ENCODE measurements around the gene APOC3.

DNA sequence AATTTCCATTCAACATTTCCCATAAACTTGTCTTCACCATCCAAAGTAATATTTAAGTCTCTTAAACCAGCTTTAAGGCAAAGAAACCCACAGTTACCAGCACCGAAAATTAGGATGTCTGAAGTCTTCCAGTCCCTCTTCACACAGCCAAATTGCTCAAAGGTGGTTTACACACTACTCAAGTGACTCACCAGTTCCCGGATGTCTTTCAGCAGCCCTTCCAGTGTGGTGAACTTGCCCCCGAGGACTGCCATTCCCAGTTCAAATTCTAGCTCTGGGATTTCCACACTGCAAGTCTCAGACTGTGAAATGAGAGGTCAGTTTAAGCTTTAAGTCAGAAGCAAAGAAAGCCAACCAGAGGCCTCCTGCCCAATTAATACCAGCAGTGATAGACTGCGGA, 47.0 kb upstream of the APOC3 start:
- TF ChIP-seq, protein P1, sequence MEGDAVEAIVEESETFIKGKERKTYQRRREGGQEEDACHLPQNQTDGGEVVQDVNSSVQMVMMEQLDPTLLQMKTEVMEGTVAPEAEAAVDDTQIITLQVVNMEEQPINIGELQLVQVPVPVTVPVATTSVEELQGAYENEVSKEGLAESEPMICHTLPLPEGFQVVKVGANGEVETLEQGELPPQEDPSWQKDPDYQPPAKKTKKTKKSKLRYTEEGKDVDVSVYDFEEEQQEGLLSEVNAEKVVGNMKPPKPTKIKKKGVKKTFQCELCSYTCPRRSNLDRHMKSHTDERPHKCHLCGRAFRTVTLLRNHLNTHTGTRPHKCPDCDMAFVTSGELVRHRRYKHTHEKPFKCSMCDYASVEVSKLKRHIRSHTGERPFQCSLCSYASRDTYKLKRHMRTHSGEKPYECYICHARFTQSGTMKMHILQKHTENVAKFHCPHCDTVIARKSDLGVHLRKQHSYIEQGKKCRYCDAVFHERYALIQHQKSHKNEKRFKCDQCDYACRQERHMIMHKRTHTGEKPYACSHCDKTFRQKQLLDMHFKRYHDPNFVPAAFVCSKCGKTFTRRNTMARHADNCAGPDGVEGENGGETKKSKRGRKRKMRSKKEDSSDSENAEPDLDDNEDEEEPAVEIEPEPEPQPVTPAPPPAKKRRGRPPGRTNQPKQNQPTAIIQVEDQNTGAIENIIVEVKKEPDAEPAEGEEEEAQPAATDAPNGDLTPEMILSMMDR (conservative IDR thresholded peaks at IDR 0.05; ENCODE audit: low read depth in 2 of 2), result no peak
- TF ChIP-seq POLR2AphosphoS5 (IDR thresholded peaks at IDR 0.05; ENCODE audit: low read depth) (no peak), EZH2 (IDR thresholded peaks at IDR 0.05; ENCODE audit: low read depth, unreplicated experiment) (no peak), EZH2phosphoT487 (IDR thresholded peaks at IDR 0.05; ENCODE audit: unreplicated experiment) (no peak), ZNF114 (CRISPR knock-in tag; IDR thresholded peaks at IDR 0.05) (no peak), STAT1 (IDR thresholded peaks at IDR 0.05; ENCODE audit: unreplicated experiment) (no peak), JUNB (IDR thresholded peaks at IDR 0.05; ENCODE audit: unreplicated experiment) (no peak), CREB1 (CRISPR knock-in tag; IDR thresholded peaks at IDR 0.05; ENCODE audit: low read depth) (no peak), ZNF331 (CRISPR knock-in tag; IDR thresholded peaks at IDR 0.05; ENCODE audit: low read depth) (no peak)
- TF ChIP-seq, protein P2, sequence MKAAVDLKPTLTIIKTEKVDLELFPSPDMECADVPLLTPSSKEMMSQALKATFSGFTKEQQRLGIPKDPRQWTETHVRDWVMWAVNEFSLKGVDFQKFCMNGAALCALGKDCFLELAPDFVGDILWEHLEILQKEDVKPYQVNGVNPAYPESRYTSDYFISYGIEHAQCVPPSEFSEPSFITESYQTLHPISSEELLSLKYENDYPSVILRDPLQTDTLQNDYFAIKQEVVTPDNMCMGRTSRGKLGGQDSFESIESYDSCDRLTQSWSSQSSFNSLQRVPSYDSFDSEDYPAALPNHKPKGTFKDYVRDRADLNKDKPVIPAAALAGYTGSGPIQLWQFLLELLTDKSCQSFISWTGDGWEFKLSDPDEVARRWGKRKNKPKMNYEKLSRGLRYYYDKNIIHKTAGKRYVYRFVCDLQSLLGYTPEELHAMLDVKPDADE (IDR thresholded peaks at IDR 0.05), result no peak
- TF ChIP-seq, protein P3, sequence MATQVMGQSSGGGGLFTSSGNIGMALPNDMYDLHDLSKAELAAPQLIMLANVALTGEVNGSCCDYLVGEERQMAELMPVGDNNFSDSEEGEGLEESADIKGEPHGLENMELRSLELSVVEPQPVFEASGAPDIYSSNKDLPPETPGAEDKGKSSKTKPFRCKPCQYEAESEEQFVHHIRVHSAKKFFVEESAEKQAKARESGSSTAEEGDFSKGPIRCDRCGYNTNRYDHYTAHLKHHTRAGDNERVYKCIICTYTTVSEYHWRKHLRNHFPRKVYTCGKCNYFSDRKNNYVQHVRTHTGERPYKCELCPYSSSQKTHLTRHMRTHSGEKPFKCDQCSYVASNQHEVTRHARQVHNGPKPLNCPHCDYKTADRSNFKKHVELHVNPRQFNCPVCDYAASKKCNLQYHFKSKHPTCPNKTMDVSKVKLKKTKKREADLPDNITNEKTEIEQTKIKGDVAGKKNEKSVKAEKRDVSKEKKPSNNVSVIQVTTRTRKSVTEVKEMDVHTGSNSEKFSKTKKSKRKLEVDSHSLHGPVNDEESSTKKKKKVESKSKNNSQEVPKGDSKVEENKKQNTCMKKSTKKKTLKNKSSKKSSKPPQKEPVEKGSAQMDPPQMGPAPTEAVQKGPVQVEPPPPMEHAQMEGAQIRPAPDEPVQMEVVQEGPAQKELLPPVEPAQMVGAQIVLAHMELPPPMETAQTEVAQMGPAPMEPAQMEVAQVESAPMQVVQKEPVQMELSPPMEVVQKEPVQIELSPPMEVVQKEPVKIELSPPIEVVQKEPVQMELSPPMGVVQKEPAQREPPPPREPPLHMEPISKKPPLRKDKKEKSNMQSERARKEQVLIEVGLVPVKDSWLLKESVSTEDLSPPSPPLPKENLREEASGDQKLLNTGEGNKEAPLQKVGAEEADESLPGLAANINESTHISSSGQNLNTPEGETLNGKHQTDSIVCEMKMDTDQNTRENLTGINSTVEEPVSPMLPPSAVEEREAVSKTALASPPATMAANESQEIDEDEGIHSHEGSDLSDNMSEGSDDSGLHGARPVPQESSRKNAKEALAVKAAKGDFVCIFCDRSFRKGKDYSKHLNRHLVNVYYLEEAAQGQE (IDR thresholded peaks at IDR 0.05; ENCODE audit: unreplicated experiment), result no peak
- TF ChIP-seq, protein P4, sequence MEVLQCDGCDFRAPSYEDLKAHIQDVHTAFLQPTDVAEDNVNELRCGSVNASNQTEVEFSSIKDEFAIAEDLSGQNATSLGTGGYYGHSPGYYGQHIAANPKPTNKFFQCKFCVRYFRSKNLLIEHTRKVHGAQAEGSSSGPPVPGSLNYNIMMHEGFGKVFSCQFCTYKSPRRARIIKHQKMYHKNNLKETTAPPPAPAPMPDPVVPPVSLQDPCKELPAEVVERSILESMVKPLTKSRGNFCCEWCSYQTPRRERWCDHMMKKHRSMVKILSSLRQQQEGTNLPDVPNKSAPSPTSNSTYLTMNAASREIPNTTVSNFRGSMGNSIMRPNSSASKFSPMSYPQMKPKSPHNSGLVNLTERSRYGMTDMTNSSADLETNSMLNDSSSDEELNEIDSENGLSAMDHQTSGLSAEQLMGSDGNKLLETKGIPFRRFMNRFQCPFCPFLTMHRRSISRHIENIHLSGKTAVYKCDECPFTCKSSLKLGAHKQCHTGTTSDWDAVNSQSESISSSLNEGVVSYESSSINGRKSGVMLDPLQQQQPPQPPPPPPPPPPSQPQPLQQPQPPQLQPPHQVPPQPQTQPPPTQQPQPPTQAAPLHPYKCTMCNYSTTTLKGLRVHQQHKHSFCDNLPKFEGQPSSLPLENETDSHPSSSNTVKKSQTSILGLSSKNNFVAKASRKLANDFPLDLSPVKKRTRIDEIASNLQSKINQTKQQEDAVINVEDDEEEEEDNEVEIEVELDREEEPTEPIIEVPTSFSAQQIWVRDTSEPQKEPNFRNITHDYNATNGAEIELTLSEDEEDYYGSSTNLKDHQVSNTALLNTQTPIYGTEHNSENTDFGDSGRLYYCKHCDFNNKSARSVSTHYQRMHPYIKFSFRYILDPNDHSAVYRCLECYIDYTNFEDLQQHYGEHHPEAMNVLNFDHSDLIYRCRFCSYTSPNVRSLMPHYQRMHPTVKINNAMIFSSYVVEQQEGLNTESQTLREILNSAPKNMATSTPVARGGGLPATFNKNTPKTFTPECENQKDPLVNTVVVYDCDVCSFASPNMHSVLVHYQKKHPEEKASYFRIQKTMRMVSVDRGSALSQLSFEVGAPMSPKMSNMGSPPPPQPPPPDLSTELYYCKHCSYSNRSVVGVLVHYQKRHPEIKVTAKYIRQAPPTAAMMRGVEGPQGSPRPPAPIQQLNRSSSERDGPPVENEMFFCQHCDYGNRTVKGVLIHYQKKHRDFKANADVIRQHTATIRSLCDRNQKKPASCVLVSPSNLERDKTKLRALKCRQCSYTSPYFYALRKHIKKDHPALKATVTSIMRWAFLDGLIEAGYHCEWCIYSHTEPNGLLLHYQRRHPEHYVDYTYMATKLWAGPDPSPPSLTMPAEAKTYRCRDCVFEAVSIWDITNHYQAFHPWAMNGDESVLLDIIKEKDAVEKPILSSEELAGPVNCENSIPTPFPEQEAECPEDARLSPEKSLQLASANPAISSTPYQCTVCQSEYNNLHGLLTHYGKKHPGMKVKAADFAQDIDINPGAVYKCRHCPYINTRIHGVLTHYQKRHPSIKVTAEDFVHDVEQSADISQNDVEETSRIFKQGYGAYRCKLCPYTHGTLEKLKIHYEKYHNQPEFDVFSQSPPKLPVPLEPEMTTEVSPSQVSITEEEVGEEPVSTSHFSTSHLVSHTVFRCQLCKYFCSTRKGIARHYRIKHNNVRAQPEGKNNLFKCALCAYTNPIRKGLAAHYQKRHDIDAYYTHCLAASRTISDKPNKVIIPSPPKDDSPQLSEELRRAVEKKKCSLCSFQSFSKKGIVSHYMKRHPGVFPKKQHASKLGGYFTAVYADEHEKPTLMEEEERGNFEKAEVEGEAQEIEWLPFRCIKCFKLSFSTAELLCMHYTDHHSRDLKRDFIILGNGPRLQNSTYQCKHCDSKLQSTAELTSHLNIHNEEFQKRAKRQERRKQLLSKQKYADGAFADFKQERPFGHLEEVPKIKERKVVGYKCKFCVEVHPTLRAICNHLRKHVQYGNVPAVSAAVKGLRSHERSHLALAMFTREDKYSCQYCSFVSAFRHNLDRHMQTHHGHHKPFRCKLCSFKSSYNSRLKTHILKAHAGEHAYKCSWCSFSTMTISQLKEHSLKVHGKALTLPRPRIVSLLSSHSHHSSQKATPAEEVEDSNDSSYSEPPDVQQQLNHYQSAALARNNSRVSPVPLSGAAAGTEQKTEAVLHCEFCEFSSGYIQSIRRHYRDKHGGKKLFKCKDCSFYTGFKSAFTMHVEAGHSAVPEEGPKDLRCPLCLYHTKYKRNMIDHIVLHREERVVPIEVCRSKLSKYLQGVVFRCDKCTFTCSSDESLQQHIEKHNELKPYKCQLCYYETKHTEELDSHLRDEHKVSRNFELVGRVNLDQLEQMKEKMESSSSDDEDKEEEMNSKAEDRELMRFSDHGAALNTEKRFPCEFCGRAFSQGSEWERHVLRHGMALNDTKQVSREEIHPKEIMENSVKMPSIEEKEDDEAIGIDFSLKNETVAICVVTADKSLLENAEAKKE (CRISPR knock-in tag; IDR thresholded peaks at IDR 0.05), result no peak

Data from GM23338 (cell line).